ENCODE measurements around the gene SLC35F1.

Gene SLC35F1

GRCh38 chr6:118297821-118298220 is 390.8 kb downstream of the SLC35F1 start:
- Histone ChIP-seq H3K9me3 (ENCODE audit: insufficient read depth, low read length, severe bottlenecking) (no peaks in the 10 kb centered on the region), H3K4me3 (ENCODE audit: low read depth in 1 of 2, low read length in 2 of 2) (no peak overlapping the region), H3K27ac (ENCODE audit: low read length) (no peak overlapping the region), H3K4me2 (ENCODE audit: insufficient read depth, low read length) (no peak overlapping the region), H3K36me3 (ENCODE audit: insufficient read depth, low read length) (no peaks in the 10 kb centered on the region), H3K4me1 (ENCODE audit: insufficient read depth, low read length) (no peaks in the 10 kb centered on the region), H4K20me1 (ENCODE audit: insufficient read depth, low read length) (no peaks in the 10 kb centered on the region), H3K27me3 (ENCODE audit: insufficient read depth, low read length, poor library complexity) (peaks cover 2% of the 10 kb centered on the region), H3K79me2 (ENCODE audit: insufficient read depth, low read length) (no peaks in the 10 kb centered on the region), H3K9ac (ENCODE audit: low read depth, low read length) (no peak overlapping the region), H2AFZ (ENCODE audit: low read depth, low read length) (no peak overlapping the region)
- ATAC-seq (ENCODE audit: insufficient read depth, low read depth) (no peak), DNase-seq (no peak)
- TF ChIP-seq CTCF (IDR thresholded peaks at IDR 0.05; ENCODE audit: borderline replicate concordance, extremely low read depth, low read length, poor library complexity, severe bottlenecking) (no peak), EZH2 (IDR thresholded peaks at IDR 0.05; ENCODE audit: borderline replicate concordance, low read depth, low read length, severe bottlenecking) (no peak)

- Histone ChIP-seq H3K9ac (ENCODE audit: low read depth, low read length) (no peak overlapping the region), H3K27me3 (ENCODE audit: insufficient read depth, low read length, poor library complexity) (peaks cover 2% of the 10 kb centered on the region), H3K4me1 (ENCODE audit: insufficient read depth, low read length) (no peaks in the 10 kb centered on the region), H3K4me3 (ENCODE audit: low read depth in 1 of 2, low read length in 2 of 2) (no peak overlapping the region), H3K36me3 (ENCODE audit: insufficient read depth, low read length) (no peaks in the 10 kb centered on the region), H4K20me1 (ENCODE audit: insufficient read depth, low read length) (no peaks in the 10 kb centered on the region), H3K79me2 (ENCODE audit: insufficient read depth, low read length) (no peaks in the 10 kb centered on the region), H3K9me3 (ENCODE audit: insufficient read depth, low read length, severe bottlenecking) (no peaks in the 10 kb centered on the region), H2AFZ (ENCODE audit: low read depth, low read length) (no peak overlapping the region), H3K27ac (ENCODE audit: low read length) (no peak overlapping the region), H3K4me2 (ENCODE audit: insufficient read depth, low read length) (no peak overlapping the region)
- DNase-seq: no peak
- no peak for TF ChIP-seq EZH2 (IDR thresholded peaks at IDR 0.05; ENCODE audit: borderline replicate concordance, low read depth, low read length, severe bottlenecking)
- no peak for TF ChIP-seq CTCF (IDR thresholded peaks at IDR 0.05; ENCODE audit: borderline replicate concordance, extremely low read depth, low read length, poor library complexity, severe bottlenecking)
- no peak for ATAC-seq (ENCODE audit: insufficient read depth, low read depth)
Observed at GRCh38 chr6:118298476-118299427, 391.7 kb downstream of the SLC35F1 start.

GRCh38 chr6:118299457-118299856 is 392.4 kb downstream of the SLC35F1 start:
- peaks cover 2% of the 10 kb centered on the region for H3K27me3 ChIP-seq (ENCODE audit: insufficient read depth, low read length, poor library complexity)
- H3K36me3 ChIP-seq (ENCODE audit: insufficient read depth, low read length): no peaks in the 10 kb centered on the region
- no peak overlapping the region for H3K27ac ChIP-seq (ENCODE audit: low read length)
- no peak overlapping the region for H3K9ac ChIP-seq (ENCODE audit: low read depth, low read length)
- no peaks in the 10 kb centered on the region for H3K4me1 ChIP-seq (ENCODE audit: insufficient read depth, low read length)
- no peak for ATAC-seq (ENCODE audit: insufficient read depth, low read depth)
- H3K4me3 ChIP-seq (ENCODE audit: low read depth in 1 of 2, low read length in 2 of 2): no peak overlapping the region
- H3K4me2 ChIP-seq (ENCODE audit: insufficient read depth, low read length): no peak overlapping the region
- H3K9me3 ChIP-seq (ENCODE audit: insufficient read depth, low read length, severe bottlenecking): no peaks in the 10 kb centered on the region
- no peak for DNase-seq
- no peaks in the 10 kb centered on the region for H3K79me2 ChIP-seq (ENCODE audit: insufficient read depth, low read length)
- H4K20me1 ChIP-seq (ENCODE audit: insufficient read depth, low read length): no peaks in the 10 kb centered on the region
- H2AFZ ChIP-seq (ENCODE audit: low read depth, low read length): no peak overlapping the region
- TF ChIP-seq EZH2 (IDR thresholded peaks at IDR 0.05; ENCODE audit: borderline replicate concordance, low read depth, low read length, severe bottlenecking) (no peak), CTCF (IDR thresholded peaks at IDR 0.05; ENCODE audit: borderline replicate concordance, extremely low read depth, low read length, poor library complexity, severe bottlenecking) (no peak)
